HEK293T (cell line): ENCODE data around the gene APPL2.

Source experiments
- ARNT ChIP-seq: fragments of 450-650 bp; IDR thresholded peaks from 2 replicates; pipeline ENCODE4 v1.6.1; 2017; ENCODE audit warnings: mild to moderate bottlenecking
- BHLHE40 ChIP-seq: fragments of 450-650 bp; IDR thresholded peaks from 2 replicates; pipeline ENCODE4 v1.6.1; 2016; ENCODE audit warnings: mild to moderate bottlenecking, moderate library complexity, borderline replicate concordance
- ELF4 ChIP-seq: fragments of 450-650 bp; IDR thresholded peaks from 2 replicates; pipeline ENCODE4 v1.6.1; 2017; ENCODE audit warnings: antibody characterized with exemption
- FOXA1 ChIP-seq: fragments of 450-650 bp; IDR thresholded peaks from 2 replicates; pipeline ENCODE4 v1.6.1; 2016; ENCODE audit warnings: mild to moderate bottlenecking
- FOXK2 ChIP-seq: fragments of 450-650 bp; IDR thresholded peaks from 2 replicates; pipeline ENCODE4 v1.6.1; 2016; ENCODE audit warnings: mild to moderate bottlenecking
- FOXM1 ChIP-seq: fragments of 450-650 bp; IDR thresholded peaks from 2 replicates; pipeline ENCODE4 v1.6.1; 2017; ENCODE audit warnings: mild to moderate bottlenecking, borderline replicate concordance
- LEF1 ChIP-seq: fragments of 450-650 bp; IDR thresholded peaks from 2 replicates; pipeline ENCODE4 v1.6.1; 2017; ENCODE audit warnings: mild to moderate bottlenecking, borderline replicate concordance
- NFRKB ChIP-seq: fragments of 450-650 bp; IDR thresholded peaks from 2 replicates; pipeline ENCODE4 v1.6.1; 2016; ENCODE audit warnings: mild to moderate bottlenecking, moderate library complexity
- SP1 ChIP-seq: fragments of 450-650 bp; IDR thresholded peaks from 2 replicates; pipeline ENCODE4 v1.6.1; 2017
- SUZ12 ChIP-seq: fragments of 450-650 bp; IDR thresholded peaks from 2 replicates; pipeline ENCODE4 v1.6.1; 2016; ENCODE audit warnings: mild to moderate bottlenecking
- TF ChIP-seq, protein P1 (sequence below): fragments of 450-650 bp; IDR thresholded peaks from 2 replicates; pipeline ENCODE4 v1.6.1; 2016

DNA sequence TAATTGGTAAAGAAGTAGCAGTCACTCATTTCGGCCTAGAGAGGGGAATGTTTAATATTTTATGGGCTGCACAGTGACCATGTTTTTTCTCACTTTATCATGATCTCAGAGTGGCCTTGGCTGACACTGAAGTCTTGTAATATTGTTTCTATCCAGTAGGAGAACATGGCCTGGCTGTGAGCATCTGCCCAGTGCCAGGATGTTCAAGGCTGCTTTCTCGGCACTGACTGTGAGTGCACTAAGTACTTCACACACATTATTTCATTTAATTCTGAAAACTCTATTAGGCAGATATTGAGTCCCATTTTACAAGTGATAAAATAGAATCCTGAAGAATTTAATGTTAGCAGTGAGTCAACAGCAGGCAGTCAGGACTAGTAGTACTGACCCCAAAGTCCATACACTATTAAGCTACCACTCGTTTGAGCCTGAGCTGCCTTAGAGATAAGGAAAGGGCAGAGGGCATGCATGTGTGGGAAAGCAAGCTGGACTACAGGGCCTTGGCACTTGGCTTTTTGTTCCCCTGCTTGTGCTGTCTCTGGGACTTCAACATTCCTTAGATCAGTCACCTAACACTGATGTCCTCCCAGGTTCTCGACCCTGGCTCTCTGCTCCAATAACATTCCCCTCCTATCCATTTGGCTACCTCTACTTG lies 42.2 kb upstream of the APPL2 start:
- TF ChIP-seq FOXA1 (no peak), LEF1 (no peak), BHLHE40 (no peak), SP1 (no peak), ARNT (no peak), FOXM1 (no peak), NFRKB (no peak), SUZ12 (no peak), FOXK2 (no peak), ELF4 (no peak)
- TF ChIP-seq, protein P1, sequence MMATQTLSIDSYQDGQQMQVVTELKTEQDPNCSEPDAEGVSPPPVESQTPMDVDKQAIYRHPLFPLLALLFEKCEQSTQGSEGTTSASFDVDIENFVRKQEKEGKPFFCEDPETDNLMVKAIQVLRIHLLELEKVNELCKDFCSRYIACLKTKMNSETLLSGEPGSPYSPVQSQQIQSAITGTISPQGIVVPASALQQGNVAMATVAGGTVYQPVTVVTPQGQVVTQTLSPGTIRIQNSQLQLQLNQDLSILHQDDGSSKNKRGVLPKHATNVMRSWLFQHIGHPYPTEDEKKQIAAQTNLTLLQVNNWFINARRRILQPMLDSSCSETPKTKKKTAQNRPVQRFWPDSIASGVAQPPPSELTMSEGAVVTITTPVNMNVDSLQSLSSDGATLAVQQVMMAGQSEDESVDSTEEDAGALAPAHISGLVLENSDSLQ = no peak
